Muscle layer of duodenum (tissue), 2 donors: ENCODE results near the gene CMTR1.

ENCODE experiments used
- H3K27ac ChIP-seq: one replicate; pipeline ENCODE4 v1.7.0; 2013; ENCODE audit warnings: mild to moderate bottlenecking, low read length
- H3K27me3 ChIP-seq: one replicate; pipeline ENCODE4 v1.7.0; 2013; ENCODE audit warnings: low read depth, mild to moderate bottlenecking, control low read depth, low read length
- H3K36me3 ChIP-seq, 2 donors: one replicate each; pipeline ENCODE4 v1.7.0; 2013; ENCODE audit warnings: low read length in 2 of 2, control low read depth in 1 of 2, mild to moderate bottlenecking in 1 of 2; ENCODE audit not compliant: insufficient read depth in 2 of 2, control insufficient read depth in 1 of 2
- H3K4me1 ChIP-seq, 2 donors: one replicate each; pipeline ENCODE4 v1.7.0; 2013; ENCODE audit warnings: low read length in 2 of 2, mild to moderate bottlenecking in 2 of 2, control low read depth in 1 of 2, moderate library complexity in 1 of 2; ENCODE audit not compliant: insufficient read depth in 2 of 2, control insufficient read depth in 1 of 2
- H3K4me3 ChIP-seq, 2 donors: one replicate each; pipeline ENCODE4 v1.7.0; 2013; ENCODE audit warnings: low read length in 2 of 2, low read depth in 1 of 2, mild to moderate bottlenecking in 1 of 2
- H3K9me3 ChIP-seq, 2 donors: one replicate each; pipeline ENCODE4 v1.7.0; 2013; ENCODE audit warnings: low read length in 2 of 2, control low read depth in 1 of 2, mild to moderate bottlenecking in 1 of 2; ENCODE audit not compliant: control insufficient read depth in 1 of 2
- donor health status: healthy.

The CMTR1 gene

GRCh38 chr6:37456816-37457560 lies 24.0 kb downstream of the CMTR1 start:
- H3K27me3 ChIP-seq, result no peaks in the 10 kb centered on the region
- H3K4me1 ChIP-seq, result peaks cover 0 to 9% of the 10 kb centered on the region in 2 donors
- H3K27ac ChIP-seq, result no peak overlapping the region
- no peak overlapping the region for H3K4me3 ChIP-seq
- H3K36me3 ChIP-seq, result peaks cover 49 to 55% of the 10 kb centered on the region in 2 donors
- no peaks in the 10 kb centered on the region for H3K9me3 ChIP-seq

- peaks cover 0 to 9% of the 10 kb centered on the region in 2 donors for H3K4me1 ChIP-seq
- H3K27ac ChIP-seq, result no peak overlapping the region
- H3K9me3 ChIP-seq, result no peaks in the 10 kb centered on the region
- H3K36me3 ChIP-seq, result peaks cover 49 to 66% of the 10 kb centered on the region in 2 donors
- no peak overlapping the region for H3K4me3 ChIP-seq
- no peaks in the 10 kb centered on the region for H3K27me3 ChIP-seq
Observed at GRCh38 chr6:37459981-37460800, 27.2 kb downstream of the CMTR1 start.

- H3K27me3 ChIP-seq, result no peaks in the 10 kb centered on the region
- no peaks in the 10 kb centered on the region for H3K9me3 ChIP-seq
- H3K27ac ChIP-seq, result no peak overlapping the region
- peaks cover 49 to 60% of the 10 kb centered on the region in 2 donors for H3K36me3 ChIP-seq
- peaks cover 0 to 9% of the 10 kb centered on the region in 2 donors for H3K4me1 ChIP-seq
- H3K4me3 ChIP-seq, result no peak overlapping the region
Observed at GRCh38 chr6:37460805-37461204, 27.8 kb downstream of the CMTR1 start.

- H3K36me3 ChIP-seq, result peaks cover 54 to 72% of the 10 kb centered on the region in 2 donors
- H3K4me3 ChIP-seq, result no peak overlapping the region
Observed at GRCh38 chr6:37463110-37463509, 30.1 kb downstream of the CMTR1 start.

GRCh38 chr6:37467718-37468117 lies 34.7 kb downstream of the CMTR1 start:
- Histone ChIP-seq H3K4me3 (no peak overlapping the region), H3K4me1 (no peaks in the 10 kb centered on the region), H3K9me3 (no peaks in the 10 kb centered on the region), H3K27ac (no peak overlapping the region), H3K27me3 (no peaks in the 10 kb centered on the region), H3K36me3 (peaks cover 33 to 55% of the 10 kb centered on the region in 2 donors)

More at GRCh38 chr6:37463110-37463509, 30.1 kb downstream of the CMTR1 start:
- no peaks in the 10 kb centered on the region for H3K27me3 ChIP-seq
- no peaks in the 10 kb centered on the region for H3K4me1 ChIP-seq
- no peak overlapping the region for H3K27ac ChIP-seq
- H3K9me3 ChIP-seq, result no peaks in the 10 kb centered on the region

- H3K4me3 ChIP-seq, result peak overlapping the region in 1 of 2 donors; percentile 8
- peaks cover 5% of the 10 kb centered on the region in 2 donors for H3K4me1 ChIP-seq
- H3K9me3 ChIP-seq, result no peaks in the 10 kb centered on the region
- no peaks in the 10 kb centered on the region for H3K27me3 ChIP-seq
- H3K36me3 ChIP-seq, result peaks cover 62 to 78% of the 10 kb centered on the region in 2 donors
- H3K27ac ChIP-seq, result no peak overlapping the region
Observed at GRCh38 chr6:37473364-37474095, 40.5 kb downstream of the CMTR1 start.

GRCh38 chr6:37474316-37474715 lies 41.3 kb downstream of the CMTR1 start:
- H3K36me3 ChIP-seq, result peaks cover 70 to 86% of the 10 kb centered on the region in 2 donors
- H3K4me3 ChIP-seq, result no peak overlapping the region
- no peak overlapping the region for H3K27ac ChIP-seq
- H3K4me1 ChIP-seq, result peaks cover 5% of the 10 kb centered on the region in 2 donors
- no peaks in the 10 kb centered on the region for H3K9me3 ChIP-seq
- H3K27me3 ChIP-seq, result no peaks in the 10 kb centered on the region

- peaks cover 66 to 96% of the 10 kb centered on the region in 2 donors for H3K36me3 ChIP-seq
Observed at GRCh38 chr6:37477191-37477590, 44.2 kb downstream of the CMTR1 start.

GRCh38 chr6:37477656-37478435 lies 44.8 kb downstream of the CMTR1 start:
- H3K27me3 ChIP-seq, result no peaks in the 10 kb centered on the region
- H3K4me3 ChIP-seq, result no peak overlapping the region
- no peaks in the 10 kb centered on the region for H3K9me3 ChIP-seq
- H3K27ac ChIP-seq, result no peak overlapping the region
- H3K36me3 ChIP-seq, result peaks cover 64 to 96% of the 10 kb centered on the region in 2 donors
- peaks cover 5 to 17% of the 10 kb centered on the region in 2 donors for H3K4me1 ChIP-seq

More at GRCh38 chr6:37477191-37477590, 44.2 kb downstream of the CMTR1 start:
- no peaks in the 10 kb centered on the region for H3K27me3 ChIP-seq
- H3K4me3 ChIP-seq, result no peak overlapping the region
- H3K9me3 ChIP-seq, result no peaks in the 10 kb centered on the region
- no peak overlapping the region for H3K27ac ChIP-seq
- H3K4me1 ChIP-seq, result peaks cover 5 to 17% of the 10 kb centered on the region in 2 donors

- H3K27ac ChIP-seq, result no peak overlapping the region
- H3K36me3 ChIP-seq, result peaks cover 61 to 96% of the 10 kb centered on the region in 2 donors
- H3K9me3 ChIP-seq, result no peaks in the 10 kb centered on the region
- peaks cover 0 to 12% of the 10 kb centered on the region in 2 donors for H3K4me1 ChIP-seq
- no peaks in the 10 kb centered on the region for H3K27me3 ChIP-seq
- no peak overlapping the region for H3K4me3 ChIP-seq
Observed at GRCh38 chr6:37478827-37479226, 45.8 kb downstream of the CMTR1 start.
